Smooth muscle cell (in vitro differentiated cells): Measurements from ENCODE around the gene PAIP1. TPM values are rescaled to one million over a fixed set of nuclear protein-coding genes. Genes with fewer than 3 reads are reported as not detected.

Source experiments
- DNase-seq: peaks from one replicate; lab custom pipeline; 2025; ENCODE audit not compliant: unreplicated experiment; lab: John Stamatoyannopoulos, UW
- H2AFZ ChIP-seq: fragments of 200-600 bp; sonication (generic); 2 replicates; pipeline ENCODE4 v1.6.0; 2016; ENCODE audit warnings: antibody characterized with exemption, low read depth, mild to moderate bottlenecking
- H3F3A ChIP-seq: fragments of 200-600 bp; sonication (generic); 2 replicates; pipeline ENCODE4 v1.6.0; 2017; ENCODE audit warnings: antibody characterized with exemption, low read depth
- H3K27ac ChIP-seq: fragments of 200-600 bp; sonication (generic); 2 replicates; pipeline ENCODE4 v1.5.1; 2016; ENCODE audit warnings: low read depth, mild to moderate bottlenecking
- H3K27me3 ChIP-seq: fragments of 200-600 bp; sonication (generic); 2 replicates; pipeline ENCODE4 v1.6.1; 2016; ENCODE audit warnings: low read depth, mild to moderate bottlenecking
- H3K36me3 ChIP-seq: fragments of 200-600 bp; sonication (generic); 2 replicates; pipeline ENCODE4 v1.5.1; 2016; ENCODE audit warnings: low read depth
- H3K4me1 ChIP-seq: fragments of 200-600 bp; sonication (generic); 2 replicates; pipeline ENCODE4 v1.5.1; 2016; ENCODE audit warnings: low read depth
- H3K4me2 ChIP-seq: fragments of 200-600 bp; sonication (generic); 2 replicates; pipeline ENCODE4 v1.6.0; 2016; ENCODE audit warnings: mild to moderate bottlenecking
- H3K4me3 ChIP-seq: fragments of 200-600 bp; sonication (generic); 2 replicates; pipeline ENCODE4 v1.5.1; 2016; ENCODE audit warnings: mild to moderate bottlenecking
- H3K79me2 ChIP-seq: fragments of 200-600 bp; sonication (generic); 2 replicates; pipeline ENCODE4 v1.6.0; 2016; ENCODE audit warnings: low read depth, mild to moderate bottlenecking
- H3K9ac ChIP-seq: fragments of 200-600 bp; sonication (generic); 2 replicates; pipeline ENCODE4 v1.6.0; 2016; ENCODE audit warnings: low read depth
- H3K9me3 ChIP-seq: fragments of 200-600 bp; sonication (generic); replicated peaks from 2 replicates; pipeline ENCODE4 v1.5.1; 2016; ENCODE audit warnings: low read depth
- H4K20me1 ChIP-seq: fragments of 200-600 bp; sonication (generic); 2 replicates; pipeline ENCODE4 v1.6.0; 2016; ENCODE audit warnings: low read depth
- WGBS: methylation state at CpG from one replicate; pipeline ENCODE4 v1.1.7; 2016; ENCODE audit warnings: low lambda C conversion rate; 5-methylcytosine and 5-hydroxymethylcytosine counted together
- polyA plus RNA-seq: library from polyadenylated mRNA; unstranded; fragments of >200 nt; fragmentation: Nextera tagmentation; extraction: Ambion mirVana; gene quantifications from 2 replicates; pipeline ENCODE4 v1.2.1, GENCODE V29; 2016
- total RNA-seq: library from RNA; depleted of rRNA; stranded (reverse); fragments of >200 nt; gene quantifications from 2 replicates; pipeline ENCODE4 v1.2.3, GENCODE V29; 2014
- TF ChIP-seq, protein P1 (sequence below): fragments of 200-600 bp; sonication (generic); IDR thresholded peaks from 2 replicates; pipeline ENCODE4 v1.5.1; 2017; ENCODE audit warnings: borderline replicate concordance, mild to moderate bottlenecking, antibody characterized with exemption; ENCODE audit not compliant: insufficient read depth, poor library complexity, severe bottlenecking

Gene PAIP1
- total and polyA plus RNA-seq, 2 experiments from 2014 or later = 135 to 137 TPM

DNA sequence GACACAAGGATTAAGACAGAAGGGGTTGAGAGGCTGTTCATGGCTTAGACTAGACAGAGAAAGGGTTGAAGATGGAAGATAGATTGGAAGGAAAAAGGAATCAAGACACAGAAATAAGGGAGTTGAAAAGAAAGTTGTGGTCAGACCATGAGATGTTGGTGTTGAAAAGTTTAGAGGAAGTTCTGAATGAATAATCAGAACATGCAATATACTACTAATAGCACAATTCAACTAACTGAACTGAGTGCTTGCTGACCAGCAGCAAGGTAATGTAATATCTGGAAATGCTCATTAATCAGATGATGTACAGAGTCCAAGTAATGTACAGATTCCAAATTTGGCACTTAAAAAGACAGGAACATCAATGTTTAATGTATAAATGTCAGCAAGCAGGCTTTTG lies 35.5 kb upstream of the PAIP1 start:
- TF ChIP-seq, protein P1, sequence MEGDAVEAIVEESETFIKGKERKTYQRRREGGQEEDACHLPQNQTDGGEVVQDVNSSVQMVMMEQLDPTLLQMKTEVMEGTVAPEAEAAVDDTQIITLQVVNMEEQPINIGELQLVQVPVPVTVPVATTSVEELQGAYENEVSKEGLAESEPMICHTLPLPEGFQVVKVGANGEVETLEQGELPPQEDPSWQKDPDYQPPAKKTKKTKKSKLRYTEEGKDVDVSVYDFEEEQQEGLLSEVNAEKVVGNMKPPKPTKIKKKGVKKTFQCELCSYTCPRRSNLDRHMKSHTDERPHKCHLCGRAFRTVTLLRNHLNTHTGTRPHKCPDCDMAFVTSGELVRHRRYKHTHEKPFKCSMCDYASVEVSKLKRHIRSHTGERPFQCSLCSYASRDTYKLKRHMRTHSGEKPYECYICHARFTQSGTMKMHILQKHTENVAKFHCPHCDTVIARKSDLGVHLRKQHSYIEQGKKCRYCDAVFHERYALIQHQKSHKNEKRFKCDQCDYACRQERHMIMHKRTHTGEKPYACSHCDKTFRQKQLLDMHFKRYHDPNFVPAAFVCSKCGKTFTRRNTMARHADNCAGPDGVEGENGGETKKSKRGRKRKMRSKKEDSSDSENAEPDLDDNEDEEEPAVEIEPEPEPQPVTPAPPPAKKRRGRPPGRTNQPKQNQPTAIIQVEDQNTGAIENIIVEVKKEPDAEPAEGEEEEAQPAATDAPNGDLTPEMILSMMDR = no peak
- no peak overlapping the region for H3K4me2 ChIP-seq
- no peak overlapping the region for H3K27ac ChIP-seq
- H3K79me2 ChIP-seq = no peaks in the 10 kb centered on the region
- no peak overlapping the region for H3K9ac ChIP-seq
- no peaks in the 10 kb centered on the region for H3K4me1 ChIP-seq
- H4K20me1 ChIP-seq = no peaks in the 10 kb centered on the region
- no peaks in the 10 kb centered on the region for H3K36me3 ChIP-seq
- no peaks in the 10 kb centered on the region for H3K27me3 ChIP-seq
- H3K9me3 ChIP-seq = no peaks in the 10 kb centered on the region
- no peak overlapping the region for H2AFZ ChIP-seq
- H3F3A ChIP-seq = no peaks in the 10 kb centered on the region
- no peak overlapping the region for H3K4me3 ChIP-seq
- no peak for DNase-seq

DNA sequence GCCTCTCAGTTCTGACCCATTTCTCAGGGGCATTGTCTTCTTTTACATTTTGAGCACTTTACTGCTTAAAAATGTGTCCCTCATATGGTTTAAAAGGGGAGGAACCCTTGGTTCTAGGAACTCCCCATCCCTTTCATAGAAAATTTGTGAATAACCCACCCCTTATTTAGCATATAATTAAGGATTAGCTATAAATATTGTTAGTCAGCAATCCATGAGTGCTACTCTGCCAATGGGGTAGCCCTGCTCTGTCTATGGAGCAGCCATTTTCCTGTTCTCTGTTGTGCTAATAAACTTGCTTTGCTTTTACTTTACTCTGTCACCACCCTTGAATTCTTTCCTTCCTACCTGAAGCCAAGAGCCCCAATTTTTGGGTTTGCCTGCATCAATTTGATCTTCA lies 33.8 kb upstream of the PAIP1 start:
- no peaks in the 10 kb centered on the region for H4K20me1 ChIP-seq
- no peaks in the 10 kb centered on the region for H3K79me2 ChIP-seq
- H3K4me2 ChIP-seq = no peak overlapping the region
- no peaks in the 10 kb centered on the region for H3K4me1 ChIP-seq
- H3K9me3 ChIP-seq = no peaks in the 10 kb centered on the region
- no peak overlapping the region for H3K27ac ChIP-seq
- H3K4me3 ChIP-seq = no peak overlapping the region
- H3K36me3 ChIP-seq = no peaks in the 10 kb centered on the region
- TF ChIP-seq, protein P1 = no peak
- H3K27me3 ChIP-seq = no peaks in the 10 kb centered on the region
- no peak overlapping the region for H2AFZ ChIP-seq
- DNase-seq = no peak
- no peak overlapping the region for H3K9ac ChIP-seq
- H3F3A ChIP-seq = no peaks in the 10 kb centered on the region

DNA sequence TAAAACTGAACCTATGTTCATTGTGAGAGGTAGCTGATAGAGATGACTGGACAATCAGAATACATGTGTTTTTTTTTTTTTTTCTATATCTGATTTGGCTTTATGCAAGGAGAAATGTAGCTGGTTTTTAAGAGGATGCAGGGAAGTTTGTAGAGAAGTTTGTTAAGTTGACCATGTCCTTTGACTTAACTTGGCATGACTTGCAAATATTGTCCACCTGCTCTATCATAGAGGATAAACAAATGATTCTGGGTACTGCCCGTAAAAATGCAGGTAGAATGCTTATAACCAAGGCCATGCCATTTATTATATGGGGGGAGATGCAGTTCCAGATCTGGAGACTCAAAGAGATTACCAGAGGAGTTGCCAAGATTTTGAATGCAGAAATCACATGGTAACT lies 32.4 kb upstream of the PAIP1 start:
- Histone ChIP-seq H3K4me3 (no peak overlapping the region), H3F3A (no peaks in the 10 kb centered on the region), H3K27ac (no peak overlapping the region), H3K36me3 (no peaks in the 10 kb centered on the region), H3K79me2 (no peaks in the 10 kb centered on the region), H3K9me3 (no peaks in the 10 kb centered on the region), H3K27me3 (no peaks in the 10 kb centered on the region), H3K9ac (no peak overlapping the region), H2AFZ (no peak overlapping the region), H3K4me1 (no peaks in the 10 kb centered on the region), H4K20me1 (no peaks in the 10 kb centered on the region), H3K4me2 (no peak overlapping the region)
- DNase-seq = no peak
- 89% methylated on average over 1 of the region's 1 CpG for WGBS
- TF ChIP-seq, protein P1 = no peak

DNA sequence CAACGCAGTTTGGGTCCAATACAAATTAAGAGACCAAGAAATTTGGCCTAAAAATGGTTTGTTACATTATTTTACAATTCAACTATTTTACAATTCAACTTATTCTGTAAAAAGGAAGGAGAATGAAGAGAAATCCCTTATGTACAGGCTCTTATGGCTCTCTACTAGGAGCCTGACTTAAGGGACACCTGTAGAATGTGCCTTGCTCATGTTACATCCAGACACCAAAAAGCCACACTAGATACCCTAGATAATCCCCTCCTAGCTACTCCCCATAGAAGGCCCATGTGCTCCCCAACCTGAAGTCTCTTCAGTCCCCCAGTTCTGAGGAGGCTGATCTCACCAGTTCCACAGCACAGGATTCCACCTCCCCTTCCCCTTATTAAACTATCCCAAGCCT lies 32.0 kb upstream of the PAIP1 start:
- no peak for DNase-seq
- TF ChIP-seq, protein P1 = no peak
- WGBS = 56% methylated on average over 1 of the region's 1 CpG
- Histone ChIP-seq H3K27ac (no peak overlapping the region), H3K9me3 (no peaks in the 10 kb centered on the region), H3K4me2 (no peak overlapping the region), H3K4me1 (no peaks in the 10 kb centered on the region), H3K4me3 (no peak overlapping the region), H4K20me1 (no peaks in the 10 kb centered on the region), H2AFZ (no peak overlapping the region), H3F3A (no peaks in the 10 kb centered on the region), H3K79me2 (no peaks in the 10 kb centered on the region), H3K9ac (no peak overlapping the region), H3K27me3 (no peaks in the 10 kb centered on the region), H3K36me3 (no peaks in the 10 kb centered on the region)
